HG03103 (cell line): ENCODE measurements around the gene GPR157.

Experiments
- ATAC-seq: cut with Tn5 transposase; IDR thresholded peaks from one replicate; pipeline ENCODE4 v1.9.1; 2021; ENCODE audit warnings: low read depth; ENCODE audit not compliant: unreplicated experiment

The GPR157 gene

GRCh38 chr1:9066945-9067807 lies 61.7 kb downstream of the GPR157 start:
- ATAC-seq: no peak

DNA sequence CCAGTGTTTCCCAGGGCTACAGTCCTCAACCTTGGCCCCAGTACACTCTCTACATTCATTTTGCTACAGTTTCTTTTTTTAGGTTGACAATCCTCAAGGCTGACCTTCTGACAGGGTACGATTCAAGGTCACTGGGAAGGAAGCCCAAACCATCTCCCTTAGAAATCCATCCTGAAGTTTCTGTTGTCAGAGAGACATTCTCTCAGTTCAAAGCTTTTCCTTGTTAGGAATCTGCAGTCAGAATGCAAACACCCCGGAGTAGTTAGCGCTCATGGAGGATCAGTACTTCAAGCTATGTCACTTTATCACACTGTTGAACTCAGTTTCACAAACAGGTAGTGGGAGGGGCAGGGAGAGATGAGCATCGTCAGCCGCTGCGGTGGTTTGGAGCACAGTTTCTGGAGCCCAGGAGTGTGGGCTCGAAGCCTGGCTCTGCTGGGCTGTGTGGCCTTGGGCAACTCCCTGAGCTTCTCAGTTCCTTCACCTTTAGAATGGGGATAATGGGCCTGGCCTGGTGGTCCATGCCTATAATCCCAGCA lies 63.6 kb downstream of the GPR157 start:
- no peak for ATAC-seq

- ATAC-seq: no peak
Measured at GRCh38 chr1:9062846-9063245, 66.1 kb downstream of the GPR157 start.

DNA sequence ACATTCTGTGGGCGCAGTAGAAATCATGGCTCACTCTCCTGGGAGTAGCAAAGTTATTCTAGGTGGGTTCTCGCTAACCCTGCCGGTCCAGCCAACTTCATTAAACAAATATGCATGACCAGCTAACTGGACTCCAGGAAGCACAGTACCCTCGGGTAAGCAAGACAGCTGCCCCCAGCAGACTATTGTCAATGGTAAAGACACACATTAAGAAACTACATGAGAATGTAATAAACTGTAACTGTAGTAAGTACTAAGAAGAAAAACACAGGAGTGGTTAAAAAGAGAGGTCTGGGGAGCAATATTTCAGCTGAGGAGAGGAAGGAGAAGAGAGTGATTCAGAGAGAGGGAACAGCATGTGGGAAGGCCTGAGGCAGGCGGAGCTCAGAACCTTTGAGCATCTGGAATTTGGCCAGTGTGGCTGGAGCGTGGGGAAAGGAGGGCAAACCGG lies 66.9 kb downstream of the GPR157 start:
- no peak for ATAC-seq

GRCh38 chr1:9061252-9061960 lies 67.5 kb downstream of the GPR157 start:
- ATAC-seq: no peak

DNA sequence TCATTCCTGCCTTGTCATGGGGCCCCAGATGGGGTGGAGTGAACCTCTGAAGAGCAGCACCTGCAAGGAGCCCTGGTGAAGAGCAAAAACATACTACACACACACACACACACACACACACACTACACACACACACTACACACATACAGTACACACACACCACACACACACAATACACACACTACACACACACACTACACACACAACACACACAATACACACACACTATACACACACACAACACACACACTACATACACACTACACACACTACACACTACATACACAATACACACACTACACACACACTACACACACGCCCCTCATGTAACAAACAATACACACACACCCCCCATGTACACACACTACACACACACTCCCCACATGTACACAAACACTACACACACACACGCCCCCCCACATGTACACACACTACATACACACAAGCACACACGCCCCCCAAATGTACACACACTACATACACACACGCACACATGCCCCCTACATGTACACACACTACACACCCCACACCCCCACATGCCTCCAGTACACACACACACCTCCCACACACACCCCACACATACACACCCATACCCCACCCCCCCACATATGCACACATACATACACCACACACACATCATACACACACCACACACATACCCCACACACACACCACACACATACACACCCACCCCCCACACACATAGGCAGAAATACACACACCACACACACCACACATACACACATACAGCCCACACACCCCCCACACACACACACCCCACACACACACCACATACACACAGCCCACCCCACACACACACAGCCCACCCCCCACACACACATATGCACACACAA lies 68.8 kb downstream of the GPR157 start:
- no peak for ATAC-seq

DNA sequence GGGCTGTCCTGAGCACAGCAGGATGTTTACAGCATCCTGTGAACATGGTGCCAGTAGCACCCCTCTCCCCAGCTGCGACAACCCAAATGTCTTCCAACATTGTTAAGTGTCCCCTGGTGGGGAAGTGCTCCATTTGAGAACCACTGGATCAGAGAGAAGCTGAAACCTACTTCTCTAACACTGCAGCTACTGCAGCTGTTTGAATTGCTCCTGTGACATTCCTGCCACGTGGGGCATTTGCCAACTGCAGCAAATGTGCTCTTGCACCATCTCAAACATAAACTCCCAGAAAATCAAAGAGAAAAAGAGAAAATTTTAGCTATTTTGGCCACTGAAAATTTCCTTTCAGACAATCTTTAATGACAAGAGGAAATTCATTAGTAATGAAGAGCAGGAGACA lies 70.4 kb downstream of the GPR157 start:
- ATAC-seq: no peak

DNA sequence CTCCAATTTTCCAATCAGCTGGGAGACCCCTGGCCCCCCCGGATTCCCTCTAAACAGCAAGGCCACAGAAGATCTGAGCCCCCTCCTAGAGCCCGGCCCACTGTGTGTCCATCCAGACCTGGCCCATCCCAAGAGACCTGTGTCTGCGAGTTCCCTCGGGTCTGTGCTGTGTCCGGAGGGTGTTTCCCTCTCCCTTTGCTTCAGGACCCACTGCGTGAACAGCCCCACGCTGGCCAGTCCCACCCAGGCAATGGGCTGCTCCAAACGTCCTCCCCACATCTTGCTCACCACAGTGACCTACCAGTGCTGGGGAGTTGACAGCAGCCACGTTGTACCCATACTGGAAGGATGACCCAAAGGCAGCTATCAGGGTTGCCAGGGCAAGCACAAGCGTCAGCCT lies 71.1 kb downstream of the GPR157 start:
- ATAC-seq: no peak

DNA sequence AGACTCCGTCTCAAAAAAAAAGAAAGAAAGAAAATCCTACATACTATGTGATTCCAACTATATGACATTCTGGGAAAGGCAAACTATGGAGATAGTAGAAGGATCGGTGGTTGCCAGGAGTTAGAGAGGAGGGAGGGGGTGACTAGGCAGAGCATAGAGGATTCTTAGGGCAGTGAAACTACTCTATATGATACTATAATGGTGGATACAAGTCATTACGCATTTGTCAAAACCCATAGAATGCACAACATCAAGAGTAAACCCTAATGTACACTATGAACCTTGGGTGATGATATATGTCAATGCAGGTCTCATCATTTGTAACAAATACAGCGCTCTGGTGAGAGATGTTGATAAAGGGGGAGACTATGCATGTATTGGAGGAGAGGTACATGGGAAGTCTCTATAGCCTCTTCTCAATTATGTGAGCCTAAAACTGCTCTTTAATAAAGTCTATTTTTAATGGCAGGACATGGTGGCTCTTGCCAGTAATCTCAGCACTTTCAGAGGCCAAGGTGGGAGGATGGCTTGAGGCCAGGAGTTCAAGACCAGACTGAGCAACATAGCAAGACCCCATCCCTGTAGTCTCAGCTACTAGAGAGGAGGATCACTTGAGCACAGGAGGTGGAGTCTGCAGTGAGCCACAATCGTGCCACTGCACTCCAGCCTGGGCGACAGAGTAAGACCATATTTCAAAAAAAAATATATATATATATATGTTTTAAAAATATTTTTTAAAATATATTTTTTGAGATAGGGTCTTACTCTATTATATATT lies 76.4 kb downstream of the GPR157 start:
- ATAC-seq: no peak

DNA sequence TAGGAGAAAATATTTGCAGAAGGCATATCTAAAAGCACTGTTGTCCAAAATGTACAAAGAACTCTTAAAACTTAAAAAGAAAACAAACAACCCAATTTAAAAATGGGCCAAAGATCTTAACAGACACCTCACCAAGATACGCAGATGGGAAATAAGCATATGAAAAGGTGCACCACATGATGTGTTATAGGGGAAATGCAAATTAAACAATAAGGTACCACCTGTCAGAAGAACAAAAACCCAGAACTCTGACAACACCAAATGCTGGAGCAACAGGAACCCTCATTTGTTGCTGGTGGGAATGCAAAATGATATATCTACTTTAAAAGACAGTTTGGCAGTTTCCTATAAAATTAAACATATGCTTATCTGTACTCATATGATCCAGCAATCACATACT lies 77.5 kb downstream of the GPR157 start:
- ATAC-seq: no peak

DNA sequence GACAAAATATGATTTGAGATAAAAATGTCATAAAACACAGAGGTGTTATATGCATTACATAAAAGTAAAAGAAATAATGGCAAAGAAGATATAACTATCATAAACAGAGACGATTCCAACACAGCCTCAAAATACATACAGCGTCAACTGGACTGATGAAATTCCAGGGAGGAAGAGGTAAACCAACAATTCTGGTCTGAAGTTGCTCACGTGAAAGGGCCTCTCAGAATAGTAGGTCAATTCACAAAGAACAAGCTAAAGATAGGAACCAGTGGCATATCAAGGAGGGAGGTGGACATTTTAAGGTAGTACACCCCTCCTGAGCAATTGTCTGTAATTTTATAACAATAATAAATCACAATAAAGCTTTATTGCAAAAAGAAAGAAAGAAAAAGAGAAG lies 78.1 kb downstream of the GPR157 start:
- ATAC-seq: no peak
